ENCODE results near the gene RNF182. TPM values are rescaled to one million over a fixed set of nuclear protein-coding genes. Genes with fewer than 3 reads are reported as not detected.
"Not testable (repeated sequence)": the region's sequence is repeated elsewhere in the genome, so short reads cannot be mapped to it uniquely, and the experiment has no call there.

Gene RNF182
- total RNA-seq, 1 donor from 2014 or later = 4.2 TPM

- H3K27me3 Mint-ChIP-seq (ENCODE audit: low read depth) = no peaks in the 10 kb centered on the region
- no peak overlapping the region for H3K4me3 Mint-ChIP-seq
- no peak overlapping the region for H3K27ac Mint-ChIP-seq
- no peaks in the 10 kb centered on the region for H3K4me1 Mint-ChIP-seq
- no peak for TF ChIP-seq CTCF (IDR thresholded peaks at IDR 0.05; ENCODE audit: unreplicated experiment)
- no peak for DNase-seq (ENCODE audit: low spot score in 2 of 2, unreplicated experiment in 2 of 2)
- peaks cover 18% of the 10 kb centered on the region for H3K9me3 Mint-ChIP-seq
- H3K36me3 Mint-ChIP-seq = no peaks in the 10 kb centered on the region
Measured at GRCh38 chr6:13935190-13935880, 10.6 kb downstream of the RNF182 start.

- H3K27ac Mint-ChIP-seq; H3K27me3 Mint-ChIP-seq (ENCODE audit: low read depth); H3K36me3 Mint-ChIP-seq; DNase-seq (ENCODE audit: low spot score in 2 of 2, unreplicated experiment in 2 of 2); H3K4me1 Mint-ChIP-seq; H3K4me3 Mint-ChIP-seq: not testable (repeated sequence)
- H3K9me3 Mint-ChIP-seq = peaks cover 18% of the 10 kb centered on the region
Measured at GRCh38 chr6:13935881-13936261, 11.1 kb downstream of the RNF182 start.

- Mint-ChIP-seq H3K27me3 (ENCODE audit: low read depth) (no peaks in the 10 kb centered on the region), H3K27ac (no peak overlapping the region), H3K36me3 (peaks cover 14% of the 10 kb centered on the region), H3K9me3 (peaks cover 29% of the 10 kb centered on the region), H3K4me3 (no peak overlapping the region), H3K4me1 (no peaks in the 10 kb centered on the region)
- no peak for TF ChIP-seq CTCF (IDR thresholded peaks at IDR 0.05; ENCODE audit: unreplicated experiment)
- no peak for DNase-seq (ENCODE audit: low spot score in 2 of 2, unreplicated experiment in 2 of 2)
Measured at GRCh38 chr6:13941902-13942301, 17.1 kb downstream of the RNF182 start.

GRCh38 chr6:13943943-13944342 lies 19.2 kb downstream of the RNF182 start:
- no peaks in the 10 kb centered on the region for H3K4me1 Mint-ChIP-seq
- DNase-seq (ENCODE audit: low spot score in 2 of 2, unreplicated experiment in 2 of 2) = no peak
- TF ChIP-seq CTCF (IDR thresholded peaks at IDR 0.05; ENCODE audit: unreplicated experiment) = no peak
- H3K36me3 Mint-ChIP-seq = peaks cover 22% of the 10 kb centered on the region
- peaks cover 39% of the 10 kb centered on the region for H3K9me3 Mint-ChIP-seq
- H3K4me3 Mint-ChIP-seq = no peak overlapping the region
- H3K27ac Mint-ChIP-seq = no peak overlapping the region
- H3K27me3 Mint-ChIP-seq (ENCODE audit: low read depth) = no peaks in the 10 kb centered on the region

- no peak for DNase-seq (ENCODE audit: low spot score in 2 of 2, unreplicated experiment in 2 of 2)
- Mint-ChIP-seq H3K9me3 (peaks cover 52% of the 10 kb centered on the region), H3K4me3 (no peak overlapping the region), H3K27ac (no peak overlapping the region), H3K4me1 (no peaks in the 10 kb centered on the region), H3K27me3 (ENCODE audit: low read depth) (no peaks in the 10 kb centered on the region), H3K36me3 (peaks cover 32% of the 10 kb centered on the region)
- no peak for TF ChIP-seq CTCF (IDR thresholded peaks at IDR 0.05; ENCODE audit: unreplicated experiment)
Measured at GRCh38 chr6:13946506-13946905, 21.8 kb downstream of the RNF182 start.

GRCh38 chr6:13947611-13948178 lies 22.9 kb downstream of the RNF182 start:
- Mint-ChIP-seq H3K9me3 (peaks cover 50% of the 10 kb centered on the region), H3K27ac (no peak overlapping the region), H3K27me3 (ENCODE audit: low read depth) (no peaks in the 10 kb centered on the region), H3K36me3 (peaks cover 27% of the 10 kb centered on the region), H3K4me3 (no peak overlapping the region), H3K4me1 (no peaks in the 10 kb centered on the region)
- no peak for TF ChIP-seq CTCF (IDR thresholded peaks at IDR 0.05; ENCODE audit: unreplicated experiment)
- no peak for DNase-seq (ENCODE audit: low spot score in 2 of 2, unreplicated experiment in 2 of 2)
